Activated CD8-positive, alpha-beta memory T cell treated with anti-CD3 and anti-CD28 coated beads for 24 hours (primary cell): ENCODE data around the gene ERFE.

ENCODE experiments used
- DNase-seq: peaks from one replicate; pipeline ENCODE4 v3.0.0-alpha.2; 2020

Gene ERFE

GRCh38 chr2:238140040-238140439 is 18.7 kb upstream of the ERFE start:
- no peak for DNase-seq

- no peak for DNase-seq
These were observed 17.8 kb upstream of the ERFE start for GRCh38 chr2:238140721-238141540.

DNA sequence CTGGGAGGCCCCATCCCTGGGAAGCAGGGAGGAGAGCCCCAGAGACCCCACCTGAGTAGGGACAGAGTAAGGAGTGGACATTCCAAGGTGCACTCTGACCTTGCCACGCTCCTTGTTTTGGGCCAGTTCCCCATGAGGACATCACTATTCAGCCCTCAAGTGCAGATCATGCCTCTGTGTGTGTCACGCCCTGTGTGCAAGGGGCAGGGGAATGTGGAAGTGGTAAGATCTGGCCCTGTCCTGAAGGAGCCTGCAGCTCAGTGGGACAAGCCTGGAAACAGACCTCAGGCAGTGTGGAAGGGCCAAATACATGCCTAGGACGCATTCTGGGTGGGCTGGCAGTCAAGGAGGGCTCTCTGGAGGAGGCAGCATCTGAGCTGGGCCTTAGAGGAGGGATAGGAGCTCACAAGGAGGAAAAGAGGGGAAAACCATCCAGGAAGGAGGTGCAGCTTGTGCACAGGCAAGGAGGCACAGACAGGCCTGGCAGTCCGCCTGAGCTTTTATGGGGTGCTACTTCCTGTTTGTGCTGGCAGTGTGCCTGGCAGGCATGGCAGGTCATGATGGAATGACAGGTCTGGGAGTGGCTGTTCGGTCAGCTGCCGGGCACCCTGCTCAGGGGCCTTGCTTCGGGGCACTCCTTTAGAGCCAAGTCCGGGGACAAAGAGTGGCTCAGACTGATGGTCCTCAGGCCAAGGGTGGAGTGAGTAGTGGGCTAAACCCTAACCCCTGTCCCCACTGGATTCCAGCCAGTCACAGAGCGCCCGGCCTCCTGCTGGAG is 17.0 kb upstream of the ERFE start:
- no peak for DNase-seq

DNA sequence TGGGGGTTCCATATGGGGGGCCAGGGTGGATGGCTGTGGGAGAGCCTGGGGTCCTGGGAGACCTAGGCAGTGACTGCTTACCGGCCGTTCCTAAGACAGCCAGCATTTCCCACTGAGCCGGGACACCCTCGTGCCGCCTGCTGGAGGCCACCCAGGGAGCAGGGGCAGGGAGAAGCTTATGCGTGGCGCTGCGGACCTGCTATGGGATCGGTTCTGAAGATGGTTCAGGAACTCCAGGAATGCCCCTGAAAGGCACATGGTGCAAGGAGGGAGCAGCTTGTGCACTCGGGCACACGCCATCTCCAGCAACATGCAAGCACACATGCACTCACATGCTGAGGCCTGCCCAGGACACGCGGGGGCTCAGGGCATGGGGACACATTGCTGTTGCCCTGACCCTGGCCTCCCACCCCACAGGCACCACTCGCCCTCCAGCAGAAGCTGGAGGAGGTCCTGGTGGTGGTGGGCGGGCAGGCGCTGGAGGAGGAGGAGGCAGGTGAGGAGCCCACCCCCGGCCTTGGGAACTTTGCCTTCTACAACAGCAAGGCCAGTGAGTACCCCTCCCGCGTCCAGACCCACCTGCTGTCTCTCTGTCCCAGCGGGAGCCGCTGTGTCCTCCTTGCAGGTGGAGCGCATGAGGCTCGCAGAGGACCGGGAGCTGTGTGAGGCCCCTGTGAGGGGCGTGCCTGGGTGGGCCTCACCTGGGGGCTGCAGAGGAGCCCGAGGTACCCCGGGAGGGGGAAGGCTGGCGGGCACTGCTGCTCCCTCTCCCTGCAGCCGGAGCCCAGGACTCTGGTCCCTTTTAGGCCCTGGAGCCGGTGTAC is 16.2 kb upstream of the ERFE start:
- DNase-seq = no peak

DNA sequence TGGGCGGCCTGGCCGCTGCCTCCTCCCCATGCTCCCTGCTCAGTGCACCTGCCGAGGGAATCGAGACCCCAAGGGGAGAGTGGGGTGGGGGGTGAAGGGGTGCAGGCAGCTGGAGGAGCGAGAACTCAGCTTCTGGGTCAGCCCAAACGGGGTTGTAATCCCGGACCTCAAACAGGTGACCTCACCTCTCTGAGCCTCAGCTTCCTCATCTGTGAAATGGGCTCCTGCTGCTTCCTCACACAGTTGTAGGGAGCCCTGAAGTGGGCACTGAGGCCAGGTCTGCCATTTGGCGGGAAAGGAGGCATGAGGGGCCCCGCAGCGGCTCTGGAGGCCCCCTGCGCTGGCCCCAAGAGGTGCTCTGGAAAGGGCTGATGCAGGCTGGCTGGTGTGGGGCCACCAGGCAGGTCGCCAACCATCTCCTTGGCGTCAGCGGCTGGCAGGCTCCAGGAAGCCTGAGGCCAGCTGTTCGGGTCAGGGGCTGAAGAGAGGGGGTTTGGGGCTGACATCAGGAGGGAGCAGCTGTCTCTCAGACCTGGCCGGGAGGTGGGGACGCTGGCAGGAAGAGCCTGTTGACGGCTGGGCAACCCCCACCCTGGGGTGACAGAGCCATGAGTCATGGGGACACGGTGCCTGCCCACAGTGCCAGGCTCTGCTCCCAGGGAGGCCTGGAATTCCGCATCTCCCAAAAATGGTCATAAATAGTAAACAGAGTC is 15.4 kb upstream of the ERFE start:
- DNase-seq = no peak

DNA sequence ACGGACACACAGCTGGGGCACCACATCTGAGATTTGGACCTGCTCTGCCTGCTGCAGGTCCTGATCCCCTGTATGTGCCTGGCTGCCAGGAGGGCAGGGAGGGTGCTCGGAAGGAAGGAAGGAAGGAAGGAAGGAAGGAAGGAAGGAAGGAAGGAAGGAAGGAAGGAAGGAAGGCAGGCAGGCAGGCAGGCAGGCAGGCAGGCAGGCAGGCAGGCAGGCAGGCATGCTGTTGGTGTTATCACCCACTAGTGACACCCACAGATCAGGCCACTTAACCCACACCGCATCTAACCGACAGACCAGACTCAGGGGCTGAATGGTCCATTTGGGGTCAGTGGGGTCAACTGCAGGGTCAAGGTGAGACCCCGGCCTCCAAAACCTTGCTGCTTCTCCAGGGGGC is 14.5 kb upstream of the ERFE start:
- no peak for DNase-seq

GRCh38 chr2:238145046-238145445 is 13.7 kb upstream of the ERFE start:
- no peak for DNase-seq

DNA sequence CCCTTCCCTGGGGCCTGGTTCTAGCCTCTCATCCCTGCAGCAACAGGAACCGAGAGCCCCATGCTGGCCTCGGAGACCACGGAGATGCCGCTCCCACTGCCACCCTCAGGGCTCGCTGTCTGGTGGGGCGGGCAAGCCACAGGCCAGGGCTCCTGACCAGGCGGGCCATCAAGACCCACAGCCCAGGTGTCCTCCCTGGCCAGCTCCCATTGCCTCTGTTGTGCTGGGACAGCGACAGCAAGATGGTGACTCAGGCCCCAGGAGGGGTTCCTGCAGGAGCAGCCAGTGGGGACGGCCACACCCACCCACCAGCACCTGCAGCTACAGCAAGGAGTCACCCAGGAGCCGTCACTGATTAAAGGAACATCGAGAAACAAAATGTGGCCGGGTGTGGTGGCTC is 12.9 kb upstream of the ERFE start:
- DNase-seq = no peak

DNA sequence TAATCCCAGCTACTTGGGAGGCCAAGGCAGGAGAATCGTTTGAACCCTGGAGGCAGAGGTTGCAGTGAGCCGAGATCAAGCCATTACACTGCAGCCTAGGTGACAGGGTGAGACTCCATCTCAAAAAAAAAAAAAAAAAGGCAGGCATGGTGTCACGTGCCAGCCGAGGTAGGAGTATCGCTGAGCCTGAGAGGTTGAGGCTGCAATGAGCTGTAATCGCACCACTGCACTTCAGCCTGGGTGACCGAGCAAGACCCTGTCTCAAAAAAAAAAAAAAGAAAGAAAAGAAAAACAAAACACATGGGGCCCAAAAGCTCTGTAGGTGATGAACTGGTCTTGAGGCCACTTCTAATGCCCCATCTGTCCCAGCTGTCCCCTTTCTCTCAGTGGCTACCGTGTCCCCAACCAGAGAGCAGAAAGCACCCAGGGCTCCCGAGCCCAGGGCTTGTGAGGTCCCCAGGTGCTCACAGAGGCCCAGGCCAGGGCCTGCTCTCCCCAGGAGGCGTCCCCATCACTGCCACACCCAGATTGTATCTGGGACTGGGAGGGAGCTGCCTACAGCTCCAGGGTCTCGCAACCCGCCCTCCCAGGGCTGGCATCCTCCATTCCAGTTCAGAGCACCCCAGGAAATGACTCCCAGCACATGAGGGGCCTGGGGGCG is 11.8 kb upstream of the ERFE start:
- DNase-seq = no peak

GRCh38 chr2:238148981-238149380 is 9.8 kb upstream of the ERFE start:
- no peak for DNase-seq

DNA sequence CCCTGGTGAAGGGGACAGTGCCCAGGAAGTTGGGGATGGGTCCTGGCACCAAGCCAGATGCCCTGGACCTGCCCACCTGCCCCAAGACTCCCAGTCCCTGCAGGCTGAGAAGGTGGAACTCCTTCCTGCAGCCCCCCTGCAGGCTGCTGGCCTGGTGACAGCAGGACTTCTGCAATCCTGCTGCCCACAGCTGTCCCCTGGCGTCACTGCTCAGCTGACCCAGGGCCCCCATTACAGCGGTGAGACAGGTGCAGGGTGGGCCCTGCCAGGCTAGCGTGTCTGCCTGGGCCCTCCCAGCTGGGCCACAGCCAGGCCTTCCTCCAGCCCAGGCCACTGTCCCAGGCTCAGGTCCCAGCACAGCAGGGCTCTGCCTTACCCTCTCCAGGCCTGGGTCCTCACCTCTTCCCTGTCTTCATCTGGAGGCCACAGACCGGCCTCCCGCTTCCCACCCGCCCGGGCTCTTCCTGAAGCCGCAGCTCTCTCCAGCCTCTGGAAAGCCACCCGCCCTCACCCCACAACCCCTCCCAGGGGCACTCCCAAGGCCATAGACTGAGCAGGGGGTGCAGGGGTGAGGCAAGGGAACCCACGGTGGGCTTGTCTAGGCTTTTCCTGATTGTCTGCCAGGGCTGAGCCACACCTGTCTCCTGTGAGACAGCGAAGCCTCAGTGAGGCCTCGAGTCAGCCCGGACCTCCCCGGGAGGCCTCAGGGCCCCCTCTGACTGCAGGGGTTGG is 8.8 kb upstream of the ERFE start:
- DNase-seq = no peak

DNA sequence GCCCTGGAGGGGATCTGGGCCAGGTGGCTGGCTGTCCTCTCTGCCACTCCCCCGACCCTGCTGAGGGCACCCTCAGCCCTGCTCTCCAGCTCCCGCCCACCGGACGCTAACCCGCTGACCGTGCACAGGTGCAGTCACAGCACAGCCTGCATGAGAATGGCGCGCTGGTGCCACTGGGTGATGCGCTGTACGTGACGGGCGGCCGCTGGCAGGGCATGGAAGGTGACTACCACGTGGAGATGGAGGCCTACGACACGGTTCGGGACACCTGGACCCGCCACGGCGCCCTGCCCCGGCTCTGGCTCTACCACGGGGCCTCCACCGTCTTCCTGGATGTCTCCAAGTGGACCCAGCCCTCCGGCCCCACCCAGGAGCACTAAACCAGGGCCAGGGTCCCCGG is 8.1 kb upstream of the ERFE start:
- no peak for DNase-seq

DNA sequence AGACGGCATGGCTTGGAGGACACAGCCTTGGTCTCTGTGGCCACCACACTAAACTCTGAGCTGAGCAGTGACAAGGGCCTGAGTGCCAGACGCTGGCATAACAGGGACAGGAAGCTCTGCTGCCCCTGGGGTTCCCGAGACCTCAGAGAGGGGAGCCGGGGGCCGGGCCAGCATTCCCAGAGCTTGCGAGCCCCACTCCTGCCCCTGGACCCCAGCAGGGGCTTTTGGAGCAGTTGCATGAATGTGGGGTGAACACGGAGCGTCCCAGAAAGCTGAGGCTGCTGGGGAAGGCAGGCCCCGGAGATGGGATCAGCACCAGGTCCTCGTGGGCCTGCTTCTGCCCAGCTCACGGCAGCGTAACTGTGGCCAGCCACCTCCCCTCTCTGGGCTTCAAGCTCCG is 7.6 kb upstream of the ERFE start:
- DNase-seq = no peak

GRCh38 chr2:238151628-238152235 is 7.0 kb upstream of the ERFE start:
- no peak for DNase-seq

DNA sequence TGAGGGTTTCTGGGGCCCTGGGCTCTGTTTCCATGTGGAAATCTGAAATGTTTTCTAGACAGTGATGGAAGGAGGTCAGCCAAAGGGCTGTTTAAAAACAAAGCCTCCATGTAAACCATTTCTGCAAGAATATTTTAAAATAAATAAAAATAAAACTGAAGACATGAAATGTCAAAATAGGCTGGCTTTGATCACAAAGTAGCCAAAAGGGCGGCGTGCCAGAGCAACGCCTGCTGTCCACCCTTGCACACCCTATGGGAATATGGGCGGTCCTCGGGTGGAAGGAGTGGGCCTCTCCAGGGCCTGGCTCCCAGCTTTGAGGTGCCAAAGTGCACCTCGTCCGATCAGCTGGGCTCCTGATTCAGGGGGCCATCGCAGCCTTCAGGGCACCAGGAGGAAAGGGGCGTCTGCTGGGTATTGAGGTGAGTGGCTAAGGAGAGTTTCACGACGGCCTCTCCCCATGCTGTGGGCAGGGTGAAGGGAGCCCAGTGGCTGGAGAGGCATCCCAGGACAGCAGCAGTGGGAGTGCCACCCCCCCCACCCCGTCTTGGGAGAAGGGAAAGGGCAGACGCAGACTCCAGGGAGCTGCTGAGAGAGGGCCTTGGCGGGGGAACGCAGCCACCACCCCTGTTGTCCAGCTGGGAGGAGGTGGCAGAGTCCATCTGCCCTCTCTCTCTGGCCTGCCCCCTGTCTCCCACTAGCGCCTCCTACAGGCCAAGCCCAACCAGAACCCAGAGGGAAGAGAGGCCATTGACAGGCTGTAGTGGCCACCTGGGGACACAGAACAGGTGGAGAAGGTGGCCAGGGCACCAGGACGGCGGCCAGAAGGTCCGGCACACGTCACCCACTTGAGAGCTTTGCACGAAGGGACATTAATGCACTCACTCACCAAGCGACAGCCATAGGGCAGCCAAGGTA is 5.7 kb upstream of the ERFE start:
- DNase-seq = no peak

- DNase-seq = no peak
These were observed 4.2 kb upstream of the ERFE start for GRCh38 chr2:238154570-238154969.

- DNase-seq = no peak
These were observed 3.6 kb upstream of the ERFE start for GRCh38 chr2:238155051-238155760.

GRCh38 chr2:238155761-238156694 is 2.7 kb upstream of the ERFE start:
- DNase-seq = no peak
